HCEC 1CT (cell line): ENCODE results near the gene IRF2.
A peak's percentile ranks its signal among the peaks of the same experiment; 100 is the strongest.

Experiments
- DNase-seq: peaks from one replicate; pipeline ENCODE4 v3.0.0-alpha.2; 2017

The IRF2 gene

GRCh38 chr4:184473499-184474262, 669 bp downstream of the IRF2 start:
- DNase-seq, result peak; percentile 6

GRCh38 chr4:184472614-184473498, 1.5 kb downstream of the IRF2 start:
- DNase-seq, result peak; percentile 34

GRCh38 chr4:184471881-184472613, 2.3 kb downstream of the IRF2 start:
- peak; percentile 11 for DNase-seq

GRCh38 chr4:184470785-184471110, 3.6 kb downstream of the IRF2 start:
- no peak for DNase-seq

- no peak for DNase-seq
Observed at GRCh38 chr4:184466634-184467033, 7.7 kb downstream of the IRF2 start.

GRCh38 chr4:184464759-184465454, 9.4 kb downstream of the IRF2 start:
- no peak for DNase-seq

GRCh38 chr4:184463856-184464255, 10.5 kb downstream of the IRF2 start:
- no peak for DNase-seq

- no peak for DNase-seq
Observed at GRCh38 chr4:184463158-184463557, 11.2 kb downstream of the IRF2 start.

- no peak for DNase-seq
Observed at GRCh38 chr4:184462724-184463123, 11.6 kb downstream of the IRF2 start.

- no peak for DNase-seq
Observed at GRCh38 chr4:184461711-184462441, 12.5 kb downstream of the IRF2 start.

- DNase-seq, result no peak
Observed at GRCh38 chr4:184460499-184461285, 13.7 kb downstream of the IRF2 start.

- DNase-seq, result peak; percentile 57
Observed at GRCh38 chr4:184459413-184459812, 14.9 kb downstream of the IRF2 start.

- no peak for DNase-seq
Observed at GRCh38 chr4:184457535-184458249, 16.7 kb downstream of the IRF2 start.

- DNase-seq, result no peak
Observed at GRCh38 chr4:184456337-184456736, 18.0 kb downstream of the IRF2 start.

- no peak for DNase-seq
Observed at GRCh38 chr4:184455299-184455698, 19.1 kb downstream of the IRF2 start.

GRCh38 chr4:184453365-184454160, 20.8 kb downstream of the IRF2 start:
- DNase-seq, result peak; percentile 75

GRCh38 chr4:184452740-184453139, 21.6 kb downstream of the IRF2 start:
- DNase-seq, result no peak

GRCh38 chr4:184451726-184452125, 22.6 kb downstream of the IRF2 start:
- DNase-seq, result no peak

- DNase-seq, result no peak
Observed at GRCh38 chr4:184450743-184451535, 23.4 kb downstream of the IRF2 start.
